DMS79 (cell line): Measurements from ENCODE around the gene MICB.
"Not testable (repeated sequence)": the region's sequence is repeated elsewhere in the genome, so short reads cannot be mapped to it uniquely, and the experiment has no call there.

Source experiments
- DNase-seq: peaks from one replicate; lab custom pipeline; 2025; lab: John Stamatoyannopoulos, UW

MICB gene

DNA sequence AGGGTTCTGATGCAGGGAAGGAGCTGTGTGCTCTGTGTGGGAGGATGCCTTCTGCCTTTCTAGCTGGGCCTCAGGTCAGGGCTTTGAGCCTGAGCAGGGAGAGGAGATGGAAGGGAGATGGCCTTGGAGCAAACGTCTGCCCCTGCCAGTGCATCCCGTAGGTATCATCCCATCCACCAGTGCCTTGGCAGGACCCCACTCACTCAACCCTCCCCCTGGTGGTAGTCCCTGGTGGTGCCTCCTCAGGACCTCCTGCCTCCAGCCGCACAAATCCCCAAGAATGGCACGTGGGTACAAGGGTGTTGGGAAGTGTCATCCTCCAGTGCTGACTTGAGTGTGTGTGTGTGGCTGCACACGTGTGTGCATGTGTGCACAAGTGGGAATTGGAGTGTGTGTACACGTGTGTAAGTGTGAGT, 23.1 kb upstream of the MICB start:
- DNase-seq, result no peak

DNA sequence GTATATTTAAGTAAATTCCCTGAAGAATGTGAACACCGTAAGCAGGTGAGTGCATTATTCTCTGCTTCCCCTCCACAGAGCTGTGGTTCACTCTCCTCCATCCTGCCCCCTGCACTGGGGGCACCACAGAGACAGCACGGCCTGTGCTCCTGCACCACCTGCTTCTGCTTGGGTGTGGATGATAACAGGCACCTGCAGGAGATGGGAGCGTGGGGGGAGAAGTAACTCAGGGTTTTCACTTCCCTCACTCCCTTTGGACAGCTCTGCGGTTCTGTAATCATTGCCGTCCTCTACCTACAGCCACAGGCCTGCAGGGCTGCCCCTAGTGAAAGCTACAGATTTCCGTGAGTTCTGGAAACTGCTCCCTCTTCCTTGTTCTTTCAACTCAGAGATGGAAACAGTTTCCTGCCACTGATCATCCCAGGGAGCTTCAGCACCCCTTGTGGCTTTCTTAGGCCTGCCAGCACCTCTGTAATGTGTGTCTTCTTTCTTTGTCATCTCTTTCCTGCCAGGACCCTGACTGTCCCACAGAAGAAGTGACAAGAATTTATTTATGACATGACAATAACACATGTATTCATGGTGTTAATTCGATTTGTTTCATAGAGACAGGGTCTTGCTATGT, 21.3 kb upstream of the MICB start:
- DNase-seq, result no peak

DNA sequence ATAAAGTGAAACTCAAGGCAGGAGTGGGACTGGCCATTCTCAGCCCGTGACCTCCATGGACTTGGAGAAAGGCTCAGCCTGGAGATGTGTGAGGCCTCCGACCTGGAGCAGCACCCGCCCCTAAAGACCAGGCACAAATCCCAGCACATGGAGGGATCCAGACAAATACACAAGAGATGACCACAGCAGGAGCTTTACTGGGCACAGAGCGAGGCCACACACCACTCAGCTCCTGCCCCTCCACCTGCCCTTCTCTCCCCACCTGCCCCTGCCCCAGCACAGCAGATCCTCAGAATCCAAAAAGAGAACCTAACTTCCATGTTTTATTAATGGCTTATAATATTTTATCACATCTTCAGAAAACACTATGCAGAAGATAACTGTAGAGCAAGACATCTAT, 20.4 kb upstream of the MICB start:
- DNase-seq, result no peak

DNA sequence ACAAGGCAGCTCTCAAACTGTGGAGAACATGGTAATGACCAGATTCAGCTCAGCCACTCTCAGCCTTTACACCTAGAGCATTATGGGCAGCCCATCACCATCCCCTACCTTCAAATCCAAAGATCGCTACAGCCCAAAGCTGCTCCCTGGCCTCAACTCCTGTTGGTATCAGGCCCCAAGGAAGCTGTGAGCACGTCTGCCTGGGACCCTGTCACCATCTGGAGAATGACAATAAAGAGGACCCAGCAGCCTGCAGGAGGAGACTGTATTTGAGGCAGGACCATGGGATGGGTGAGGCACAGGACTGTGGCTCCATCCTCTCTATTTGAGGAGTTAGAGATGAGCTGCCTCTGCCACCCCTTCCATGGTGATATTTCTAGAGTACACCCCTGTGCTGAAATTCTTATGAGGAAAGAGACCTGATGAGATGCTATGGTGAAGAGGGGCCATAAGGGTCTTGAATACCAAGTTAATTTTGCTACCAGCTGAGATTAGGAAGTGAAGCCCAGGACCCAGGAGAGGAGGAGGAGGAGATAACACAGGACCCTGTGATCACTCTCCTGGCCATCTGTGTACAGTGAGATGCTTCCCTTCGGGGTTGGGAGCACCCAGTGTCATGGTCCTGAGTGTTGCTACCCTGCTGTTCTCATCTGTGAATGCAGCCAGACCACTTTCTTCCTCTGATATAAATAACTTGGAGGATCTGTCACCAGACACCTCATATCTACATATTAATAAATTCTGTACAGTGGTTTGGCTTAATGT, 19.6 kb upstream of the MICB start:
- no peak for DNase-seq

DNA sequence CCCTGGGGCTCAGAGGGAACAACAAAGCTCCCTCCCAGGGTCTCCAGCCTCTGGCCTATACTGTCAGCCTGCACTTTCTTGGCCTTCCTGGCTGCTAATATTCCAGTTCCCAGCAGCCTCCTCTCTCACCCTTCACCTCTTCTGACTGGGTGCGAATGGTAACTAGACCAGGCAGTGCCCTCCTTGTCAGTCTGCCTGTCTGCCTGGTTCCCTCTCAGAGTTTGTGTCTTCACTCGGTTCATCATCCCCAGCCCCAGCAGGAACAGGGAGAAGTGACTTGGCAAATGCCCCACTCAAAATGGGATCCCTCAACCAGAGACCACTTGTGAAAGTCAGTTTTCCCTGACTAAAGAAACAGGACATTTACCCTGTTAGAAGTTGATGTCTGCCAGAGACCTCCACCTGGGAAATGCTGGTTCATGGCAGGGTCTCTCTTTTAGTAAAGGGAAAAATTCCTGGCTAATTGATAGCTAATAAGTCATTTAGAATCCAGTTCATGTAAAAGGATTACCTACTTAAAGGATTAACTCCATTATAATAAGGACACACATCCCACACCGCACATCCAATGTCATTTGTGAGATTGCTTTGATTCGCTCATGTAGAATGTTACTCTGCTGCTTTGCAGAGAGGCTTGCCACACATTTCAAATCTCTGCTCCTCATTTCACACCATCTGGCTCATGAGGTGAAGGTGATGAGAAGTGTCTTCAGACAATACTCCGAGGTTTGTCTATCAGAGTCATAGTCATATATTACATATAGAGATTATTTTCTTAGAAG, 18.6 kb upstream of the MICB start:
- DNase-seq, result no peak

DNA sequence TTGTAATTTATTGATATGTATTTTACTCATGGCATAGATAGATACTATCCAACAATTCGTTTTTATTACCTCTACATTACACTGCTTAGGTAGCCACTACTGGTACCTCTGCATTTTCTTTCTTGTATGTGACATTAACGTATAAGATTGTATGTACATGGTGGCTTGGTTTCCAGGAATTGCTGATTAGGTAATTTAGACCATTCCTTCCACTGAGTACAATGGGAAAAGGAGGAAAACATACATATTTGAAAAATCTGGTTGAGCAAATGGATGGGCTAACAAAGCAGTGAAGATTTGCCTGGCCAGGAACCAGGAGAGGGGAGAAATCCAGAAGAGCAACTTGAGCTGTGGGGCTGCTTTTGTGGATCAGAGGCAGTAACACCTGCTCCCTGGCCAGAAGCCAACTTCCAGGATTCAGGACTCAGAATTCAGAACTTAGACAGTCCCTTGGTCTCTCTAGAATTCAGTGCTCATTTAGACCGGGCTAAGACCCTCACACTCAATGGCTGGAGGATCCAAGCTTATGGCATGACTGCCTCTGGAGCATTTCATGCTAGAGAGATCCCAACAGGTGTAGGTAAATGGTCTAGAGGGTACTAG, 17.9 kb upstream of the MICB start:
- peak; percentile 18 for DNase-seq

DNA sequence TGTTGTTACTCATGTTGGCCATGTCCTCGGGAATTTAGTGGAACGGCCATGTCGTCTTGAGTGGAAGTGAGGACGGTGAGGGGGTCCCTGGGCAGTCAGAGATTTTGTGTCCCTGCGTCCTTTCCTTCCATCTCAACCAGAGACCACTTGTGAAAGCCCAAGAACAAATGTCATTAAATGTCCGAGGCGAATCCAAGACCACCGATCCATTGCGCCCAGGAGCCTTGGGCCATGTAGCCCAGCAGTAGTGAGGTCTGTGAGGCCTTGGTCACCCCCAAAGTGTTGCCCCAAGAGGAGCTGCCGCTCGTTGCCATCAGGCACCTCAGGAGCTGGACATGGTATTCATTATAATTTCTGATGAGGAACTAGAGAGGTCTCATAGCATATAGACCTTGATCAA, 17.4 kb upstream of the MICB start:
- no peak for DNase-seq

DNA sequence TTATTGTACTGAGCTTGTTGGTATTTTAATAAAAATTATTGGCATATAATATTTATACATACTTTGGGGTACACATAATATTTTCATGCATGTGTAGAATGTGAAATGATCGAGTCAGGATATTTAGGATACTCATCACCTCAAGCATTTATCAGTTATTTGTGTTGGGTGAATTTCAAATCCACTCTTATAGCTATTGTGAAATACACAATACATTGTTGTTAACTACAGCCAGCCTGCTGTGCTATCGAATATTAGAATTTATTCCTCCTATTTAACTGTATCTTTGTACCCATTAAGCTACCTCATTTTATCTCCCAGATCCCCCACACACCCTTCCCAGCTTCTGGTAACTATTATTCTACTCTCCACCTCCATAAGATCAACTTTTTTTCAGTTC, 14.6 kb upstream of the MICB start:
- no peak for DNase-seq

DNA sequence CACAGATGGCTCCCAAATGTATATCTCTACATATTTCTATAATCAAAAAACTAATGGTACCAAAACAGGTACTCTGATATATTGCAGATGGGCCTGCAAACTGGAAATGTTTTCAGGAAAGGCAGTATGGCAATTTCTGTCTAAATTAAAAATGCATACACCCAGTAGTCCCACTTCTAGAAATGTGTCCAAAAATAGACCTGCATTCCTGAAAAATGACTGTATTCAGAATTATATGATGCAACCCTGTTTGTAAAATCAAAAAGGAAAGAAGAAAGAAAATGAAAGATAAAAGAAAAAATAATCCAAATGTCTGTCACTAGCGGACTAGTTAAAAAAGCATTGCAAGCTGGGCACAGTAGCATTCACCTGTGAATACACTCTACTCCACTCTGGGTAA, 12.9 kb upstream of the MICB start:
- DNase-seq, result no peak

DNA sequence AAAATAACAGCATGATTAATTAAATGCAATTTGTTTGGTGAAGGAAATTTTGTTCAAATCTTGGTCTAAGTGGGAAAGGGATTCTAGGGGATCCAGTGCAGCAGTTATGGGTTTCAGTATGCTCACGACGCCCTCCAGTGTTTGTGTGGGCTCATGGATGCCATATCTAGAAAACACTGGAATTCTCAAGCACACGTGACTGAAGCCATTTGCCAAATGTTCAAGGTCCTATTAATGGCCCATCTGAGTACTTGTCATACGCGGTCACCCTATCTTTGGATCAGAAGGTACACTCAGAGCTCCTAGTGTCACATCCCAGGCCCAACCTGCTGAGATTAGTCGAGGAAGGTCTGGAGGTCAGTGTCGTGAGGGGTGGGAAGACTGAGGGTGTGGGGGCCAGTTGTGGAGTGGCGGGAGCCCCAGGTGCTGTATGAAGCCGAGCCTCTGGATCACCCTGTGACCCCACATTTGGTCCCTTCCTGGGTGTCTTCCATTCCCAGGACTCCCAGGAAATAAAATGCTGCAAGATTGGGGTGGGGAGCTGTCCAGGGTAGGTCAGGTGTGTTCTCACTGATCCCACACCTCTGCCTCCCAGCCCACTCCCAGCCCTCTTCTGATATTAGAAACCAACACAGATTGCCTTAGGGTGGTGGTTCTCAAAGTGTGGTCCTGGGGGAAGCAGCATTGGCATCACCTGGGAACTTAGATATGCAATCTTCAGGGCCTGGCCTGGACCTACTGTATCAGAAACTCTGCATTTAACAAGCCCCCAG, 11.7 kb upstream of the MICB start:
- not testable (repeated sequence) for DNase-seq

DNA sequence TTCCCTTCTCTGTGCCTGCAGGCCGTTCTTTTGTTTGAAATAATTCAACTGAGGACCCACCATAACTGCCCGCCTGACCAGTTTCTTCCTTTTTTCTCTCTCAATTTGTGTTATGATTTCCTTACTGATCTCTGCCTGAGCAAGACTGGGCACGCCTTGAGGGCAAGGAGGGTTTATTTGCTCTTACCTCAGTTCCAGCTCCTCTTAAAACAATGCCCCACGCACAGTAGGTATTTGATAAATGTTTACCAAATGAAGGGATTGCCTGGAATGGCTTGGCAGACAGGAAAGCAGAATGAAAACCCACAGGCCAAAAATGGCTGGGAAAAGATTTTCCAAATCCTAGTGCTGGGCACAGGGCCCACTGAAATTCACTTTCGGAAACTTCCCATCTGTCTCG, 10.3 kb upstream of the MICB start:
- DNase-seq, result not testable (repeated sequence)

DNA sequence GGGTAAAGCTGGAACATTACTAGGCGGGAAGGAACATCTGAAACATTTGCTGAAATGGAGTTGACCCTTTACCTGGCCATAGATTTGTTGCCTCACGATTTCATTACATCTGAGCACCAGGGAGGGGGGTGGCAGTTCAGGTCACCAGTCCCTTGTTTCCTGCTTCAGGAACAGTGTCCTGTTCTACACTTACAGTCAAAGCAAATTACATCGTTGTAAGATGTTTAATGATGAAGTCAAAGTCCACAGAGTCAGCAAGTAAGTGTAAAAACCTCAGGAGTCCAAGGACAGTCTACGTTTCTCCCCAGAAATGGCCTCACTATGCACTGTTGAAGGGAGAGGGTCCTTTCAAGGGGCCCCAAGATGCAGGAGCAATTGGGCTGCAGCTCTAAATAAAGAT, 8.9 kb upstream of the MICB start:
- no peak for DNase-seq

DNA sequence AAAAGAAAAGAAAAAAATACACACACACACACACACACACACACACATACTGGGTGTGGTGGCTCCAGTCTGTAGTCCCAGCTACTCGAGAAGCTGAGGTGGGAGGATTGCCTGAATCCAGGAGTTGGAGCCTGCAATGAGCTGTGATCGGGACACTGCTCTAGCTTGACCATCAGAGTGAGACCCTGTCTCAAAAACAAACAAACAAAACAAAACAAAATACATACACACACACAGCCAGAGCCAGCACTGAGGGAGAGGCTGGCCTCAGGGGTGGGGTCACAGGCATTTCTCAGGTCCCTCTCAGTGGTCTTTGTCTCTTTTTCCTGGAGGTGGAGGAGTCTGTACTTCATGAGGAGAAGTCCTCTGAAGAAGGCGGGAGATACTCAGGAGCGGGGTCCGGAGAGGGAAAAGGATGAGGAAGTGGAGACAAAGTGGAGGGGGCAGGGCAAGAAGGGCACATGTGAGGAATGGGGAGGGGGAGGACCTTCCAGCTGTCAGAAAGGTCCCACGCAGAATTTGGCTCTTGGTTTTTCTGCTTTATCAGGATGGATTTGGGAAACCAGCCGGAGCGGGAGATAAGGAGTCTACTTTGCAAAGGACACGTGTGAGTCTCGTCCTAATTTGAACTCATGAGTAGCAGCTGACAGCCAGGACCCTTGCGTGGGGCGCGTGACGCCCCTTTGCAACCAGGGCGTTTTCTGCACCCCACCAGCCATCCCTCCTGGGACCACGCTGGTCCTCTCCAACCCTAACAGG, 7.7 kb upstream of the MICB start:
- DNase-seq, result no peak

DNA sequence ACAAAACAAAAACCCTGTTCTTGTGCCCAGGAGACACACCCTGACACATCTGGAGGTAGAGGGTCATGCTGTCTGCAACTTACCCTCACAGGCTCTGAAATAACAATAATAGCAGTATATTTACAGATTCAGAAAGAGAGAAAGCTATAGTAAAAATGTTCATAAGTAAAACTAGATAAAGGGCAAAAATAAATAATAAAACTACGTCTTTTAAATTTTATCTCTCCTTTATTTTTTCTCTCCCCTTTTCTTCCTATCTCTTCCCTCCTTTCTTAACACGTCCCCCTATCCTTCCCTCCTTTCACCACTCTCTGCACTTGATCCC, 4.4 kb upstream of the MICB start:
- not testable (repeated sequence) for DNase-seq

DNA sequence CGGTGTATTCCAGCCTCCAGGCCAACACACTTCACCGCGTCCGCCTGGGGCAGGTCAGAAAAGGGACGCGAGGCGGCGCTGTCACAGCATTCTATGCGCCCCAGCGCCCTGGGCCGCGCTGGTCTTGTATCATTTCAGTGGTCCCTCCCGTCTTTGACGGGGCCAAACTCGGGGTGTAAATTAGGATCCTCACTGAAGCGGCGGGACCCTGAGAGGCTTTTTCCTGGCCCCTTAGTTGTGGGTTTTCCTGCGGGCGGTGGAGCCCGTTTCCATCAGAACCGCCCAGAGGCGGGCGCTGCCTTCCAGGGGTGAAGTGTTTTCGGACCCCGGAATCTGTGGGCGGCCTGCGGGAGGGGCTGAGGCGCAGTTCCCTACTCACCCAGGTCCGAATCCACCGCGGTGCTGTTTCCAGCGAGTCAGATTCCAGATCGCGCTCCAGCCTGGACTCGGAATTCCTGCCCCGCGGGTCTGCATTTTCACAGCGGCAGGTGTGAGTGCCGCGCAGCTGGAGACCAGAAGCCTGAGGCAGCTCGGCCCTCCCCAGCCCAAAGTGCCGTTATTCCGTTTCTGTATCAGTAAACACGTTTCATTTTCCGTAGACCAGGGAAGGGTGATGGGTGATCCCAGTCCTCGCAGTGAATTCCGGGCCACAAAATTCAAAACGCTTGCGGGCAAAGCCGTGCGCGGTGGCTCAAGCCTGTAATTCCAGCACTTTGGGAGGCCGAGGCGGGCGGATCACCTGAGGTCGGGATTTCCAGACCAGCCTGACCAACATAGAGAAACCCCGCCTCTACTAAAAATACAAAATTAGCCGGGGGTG, 3.9 kb upstream of the MICB start:
- peak; percentile 67 for DNase-seq

DNA sequence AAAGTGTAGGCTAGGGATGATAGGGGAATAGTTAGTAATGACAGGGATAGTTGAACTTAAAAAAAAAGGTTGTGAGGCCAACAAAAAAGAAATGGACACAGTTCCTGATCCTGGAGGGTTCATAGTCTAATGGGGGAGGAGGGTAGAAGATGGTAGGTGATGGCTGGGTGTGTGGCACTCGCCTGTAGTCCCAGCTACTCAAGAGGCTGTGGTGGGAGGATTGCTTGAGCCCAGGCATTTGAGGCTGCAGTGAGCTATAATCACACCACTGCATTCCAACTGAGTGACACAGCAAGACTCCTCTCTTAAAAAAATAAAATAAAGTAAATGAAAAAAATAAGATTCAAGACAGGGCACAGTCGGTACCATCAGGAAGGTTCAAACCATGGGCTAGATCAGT, 2.4 kb upstream of the MICB start:
- no peak for DNase-seq

DNA sequence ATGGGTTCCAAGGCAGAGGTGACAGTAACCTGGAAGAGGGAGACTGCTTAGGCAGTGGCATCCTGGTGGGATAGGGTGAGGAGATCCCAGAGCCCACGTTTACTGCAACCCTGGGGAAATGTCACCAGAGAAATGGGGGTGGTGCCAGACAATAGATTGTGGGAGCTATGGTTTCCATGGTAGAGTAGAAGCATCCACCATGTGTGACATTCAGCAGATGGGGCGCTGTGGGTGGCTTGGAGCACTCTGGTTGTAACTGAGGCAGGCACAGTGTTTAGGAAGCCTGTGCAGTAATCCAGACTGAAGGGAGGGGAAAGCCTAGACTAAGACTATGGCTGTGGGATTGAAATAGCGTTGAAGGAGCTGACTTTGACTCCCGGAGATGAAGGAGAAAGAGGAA, 1.1 kb upstream of the MICB start:
- DNase-seq, result not testable (repeated sequence)

DNA sequence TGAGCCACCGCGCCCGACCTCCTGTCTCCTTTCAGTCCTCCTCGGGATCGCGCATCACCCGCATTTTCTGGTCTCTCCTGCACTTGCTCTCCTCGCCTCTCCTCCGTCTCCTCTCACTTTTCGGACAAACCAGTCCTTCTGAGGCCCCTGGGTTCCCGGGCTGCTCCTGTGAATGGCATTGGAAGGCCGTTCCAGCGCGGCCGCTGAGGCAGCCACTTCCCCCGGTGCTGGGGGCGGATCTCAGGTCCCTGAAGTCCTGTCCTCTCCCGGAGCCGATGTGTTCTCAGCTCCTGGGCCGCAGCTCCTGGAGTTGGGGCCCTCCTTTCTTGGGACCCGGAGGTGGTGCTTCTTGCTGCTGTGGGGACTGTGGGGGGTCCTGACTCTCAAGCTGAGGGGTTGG, 803 bp downstream of the MICB start:
- DNase-seq, result no peak

DNA sequence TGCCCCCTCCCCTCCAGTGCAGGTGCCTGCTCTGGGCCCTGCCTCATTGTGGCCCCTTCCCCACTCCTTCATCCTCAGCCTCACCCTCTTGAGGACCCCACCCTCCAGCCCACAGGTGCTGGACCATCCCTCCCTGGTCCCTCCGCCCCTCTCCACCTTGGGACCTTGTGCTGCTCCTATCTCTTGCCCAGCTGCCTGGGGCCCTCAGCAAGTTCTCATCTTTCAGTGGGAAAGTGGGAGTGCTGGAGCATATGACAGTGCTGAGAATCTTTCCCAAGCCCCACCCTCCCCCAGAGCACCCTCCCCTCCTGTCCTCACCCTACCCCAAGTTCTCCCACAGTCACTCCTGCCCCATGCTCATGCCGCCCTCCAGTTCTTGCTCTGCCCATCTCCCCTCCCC, 1.7 kb downstream of the MICB start:
- not testable (repeated sequence) for DNase-seq

DNA sequence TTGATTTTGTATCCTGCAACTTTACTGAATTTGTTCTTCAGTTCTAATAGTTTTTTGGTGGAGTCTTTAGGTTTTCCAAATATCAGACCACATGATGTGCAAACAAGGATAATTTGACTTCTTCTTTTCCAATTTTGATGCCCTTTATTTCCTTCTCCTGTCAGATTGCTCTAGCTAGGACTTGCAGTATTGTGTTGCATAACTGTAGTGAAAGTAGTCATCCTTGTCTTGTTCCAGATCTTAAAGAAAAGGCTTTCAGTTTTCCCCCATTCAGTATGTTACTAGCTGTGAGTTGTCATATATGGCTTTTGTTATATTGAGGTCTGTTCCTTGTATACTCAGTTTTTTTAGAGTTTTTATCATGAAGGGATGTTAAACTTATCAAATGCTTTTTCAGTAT, 4.6 kb downstream of the MICB start:
- DNase-seq, result no peak
